G401 (cell line): Measurements from ENCODE around the gene CDC6. TPM values are rescaled to one million over a fixed set of nuclear protein-coding genes. Genes with fewer than 3 reads are reported as not detected.

Experiments
- DNase-seq: peaks from one replicate; pipeline ENCODE4 v3.0.0-alpha.2; 2015; ENCODE audit warnings: low spot score
- in situ Hi-C: cut with HindIII; loops from 2 replicates; pipeline ENCODE4 v1.10.0; 2016; ENCODE audit warnings: low sequenced_read_pairs, mixed read lengths
- total RNA-seq: library from RNA; depleted of rRNA; stranded (reverse); fragments of >200 nt; shearing (Covaris generic); gene quantifications from 2 replicates; pipeline ENCODE4 v1.2.3, GENCODE V29; 2014; rRNA removed

Gene CDC6, protein sequence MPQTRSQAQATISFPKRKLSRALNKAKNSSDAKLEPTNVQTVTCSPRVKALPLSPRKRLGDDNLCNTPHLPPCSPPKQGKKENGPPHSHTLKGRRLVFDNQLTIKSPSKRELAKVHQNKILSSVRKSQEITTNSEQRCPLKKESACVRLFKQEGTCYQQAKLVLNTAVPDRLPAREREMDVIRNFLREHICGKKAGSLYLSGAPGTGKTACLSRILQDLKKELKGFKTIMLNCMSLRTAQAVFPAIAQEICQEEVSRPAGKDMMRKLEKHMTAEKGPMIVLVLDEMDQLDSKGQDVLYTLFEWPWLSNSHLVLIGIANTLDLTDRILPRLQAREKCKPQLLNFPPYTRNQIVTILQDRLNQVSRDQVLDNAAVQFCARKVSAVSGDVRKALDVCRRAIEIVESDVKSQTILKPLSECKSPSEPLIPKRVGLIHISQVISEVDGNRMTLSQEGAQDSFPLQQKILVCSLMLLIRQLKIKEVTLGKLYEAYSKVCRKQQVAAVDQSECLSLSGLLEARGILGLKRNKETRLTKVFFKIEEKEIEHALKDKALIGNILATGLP
- 34.1 and 53.5 TPM in 2 replicates for total RNA-seq

DNA sequence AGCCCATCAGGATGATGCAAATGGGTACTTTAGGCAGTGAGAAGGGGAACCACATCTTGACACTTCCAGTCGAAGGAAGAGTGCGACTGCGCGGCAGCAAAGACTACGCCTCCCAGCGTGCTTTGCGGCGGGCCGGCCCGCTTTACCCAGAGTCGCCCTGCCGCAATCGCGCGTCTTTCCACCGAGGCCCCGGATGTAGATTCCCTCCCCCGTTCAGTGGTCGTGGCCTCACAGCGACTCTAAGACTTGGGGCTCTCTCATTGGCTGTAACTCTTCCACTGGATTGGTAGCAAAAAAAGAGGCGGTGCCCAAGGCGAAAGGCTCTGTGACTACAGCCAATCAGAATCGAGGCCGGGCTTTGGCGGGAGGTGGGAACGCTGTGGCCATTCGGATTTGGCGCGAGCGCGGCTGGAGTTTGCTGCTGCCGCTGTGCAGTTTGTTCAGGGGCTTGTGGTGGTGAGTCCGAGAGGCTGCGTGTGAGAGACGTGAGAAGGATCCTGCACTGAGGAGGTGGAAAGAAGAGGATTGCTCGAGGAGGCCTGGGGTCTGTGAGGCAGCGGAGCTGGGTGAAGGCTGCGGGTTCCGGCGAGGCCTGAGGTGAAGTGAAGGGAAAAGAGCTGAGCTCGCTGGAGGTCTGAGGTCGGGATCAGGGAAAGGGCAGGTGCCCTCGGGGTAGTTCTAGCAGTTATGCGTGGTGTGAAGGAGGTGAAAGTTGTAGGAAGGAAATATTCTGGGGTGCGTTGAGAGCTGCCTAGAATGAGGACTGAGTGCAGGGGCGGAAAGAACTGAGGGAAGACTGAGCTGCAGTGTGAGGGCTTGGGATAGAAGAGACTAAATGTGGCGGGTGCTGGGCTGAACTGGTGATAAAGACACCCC is at the start of gene CDC6:
CDC6 (plus strand) TSS at position 386 of the 876 bp plus-strand sequence. CDS start 1,542 bp downstream, outside the sequence.
- peak; percentile 100 for DNase-seq
- in situ Hi-C loops, result no loop called here

DNA sequence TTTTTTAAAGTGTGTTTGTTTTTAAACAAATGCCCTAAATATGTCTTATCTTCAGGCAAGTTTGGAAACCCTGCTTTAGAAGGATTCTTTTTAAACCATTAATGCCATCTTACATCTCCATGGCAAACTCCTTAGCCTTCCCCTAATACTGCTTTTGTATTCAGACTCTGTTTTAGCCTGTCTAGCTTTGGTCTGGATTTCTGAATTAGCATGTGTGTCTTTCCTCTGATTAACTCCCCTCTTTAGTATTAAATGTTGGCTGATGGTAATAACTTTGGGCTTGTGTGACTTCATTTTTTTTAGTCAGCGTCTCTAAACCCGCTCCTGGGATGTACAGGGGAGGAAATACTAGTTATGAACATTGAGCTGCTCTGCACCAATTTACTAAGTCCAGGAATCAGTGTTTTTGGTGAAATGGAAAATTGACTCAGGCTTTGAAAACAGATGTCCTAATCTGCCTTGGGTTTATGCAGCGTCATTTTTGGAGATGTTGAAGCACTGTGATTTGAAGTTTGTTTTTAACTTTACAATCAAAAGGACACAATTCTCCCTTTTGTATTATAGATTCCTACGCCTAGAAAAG is 46.3 kb upstream of the CDC6 start:
- in situ Hi-C loops, result no loop called here

DNA sequence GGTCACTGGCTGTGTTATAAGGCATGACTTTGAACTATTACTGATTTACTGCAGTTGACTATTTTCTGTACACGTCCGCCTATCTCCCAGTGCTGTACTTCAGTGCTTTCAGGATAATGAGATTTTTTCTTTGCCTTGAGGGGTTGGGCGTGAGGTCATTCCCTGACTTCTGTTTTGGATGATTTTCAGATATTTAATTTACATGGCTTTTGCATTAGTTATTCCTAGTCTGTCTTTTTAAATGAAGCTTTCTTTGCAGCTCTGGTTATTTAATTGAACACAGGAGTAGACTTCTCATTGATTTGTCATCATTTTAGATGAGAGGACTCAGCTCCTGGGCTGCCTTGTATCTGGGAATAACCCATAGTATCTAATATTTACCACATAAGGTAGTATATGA is 44.9 kb upstream of the CDC6 start:
- in situ Hi-C loops, result no loop called here
- no peak for DNase-seq

More for the DNA sequence above, 46.3 kb upstream of the CDC6 start:
- no peak for DNase-seq

DNA sequence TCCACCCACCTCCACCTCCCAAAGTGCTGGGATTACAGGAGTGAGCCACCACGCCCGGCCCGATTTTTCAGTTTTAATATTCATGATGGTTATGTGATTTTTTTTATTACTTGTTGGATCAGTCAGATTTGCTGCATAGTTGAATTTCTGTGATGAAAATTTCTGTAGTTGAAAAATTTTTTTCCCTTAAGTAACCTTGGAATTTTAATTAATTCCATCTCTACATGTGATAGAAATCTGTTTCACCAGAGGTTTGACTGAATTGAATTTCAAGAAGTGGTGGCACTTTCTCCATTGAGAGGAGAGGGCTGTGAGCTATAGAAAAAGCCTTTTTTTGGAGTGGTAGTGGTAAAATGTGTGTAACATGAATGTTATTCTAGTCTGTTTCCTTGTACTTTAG is 43.9 kb upstream of the CDC6 start:
- no peak for DNase-seq
- in situ Hi-C loops, result no loop called here

DNA sequence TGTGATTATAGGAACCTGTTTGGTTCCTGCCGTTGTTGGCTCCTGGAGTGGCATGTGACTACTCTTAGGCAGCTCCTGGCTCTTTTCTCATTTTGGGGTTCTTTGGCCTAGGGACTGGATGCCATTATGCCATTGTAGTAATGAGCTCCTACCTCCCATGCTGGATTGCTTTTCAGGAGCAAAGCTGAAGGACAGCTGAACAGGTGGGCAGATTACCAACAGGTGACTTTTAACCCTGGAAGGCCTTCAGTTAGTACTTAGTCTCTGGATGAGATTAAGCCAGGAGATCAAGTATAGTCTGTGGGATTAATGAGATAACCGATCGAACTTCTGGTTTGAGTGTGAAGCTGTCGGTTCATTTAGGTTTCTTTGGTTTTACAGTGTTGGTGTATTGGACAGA is 43.4 kb upstream of the CDC6 start:
- in situ Hi-C loops, result no loop called here
- no peak for DNase-seq

DNA sequence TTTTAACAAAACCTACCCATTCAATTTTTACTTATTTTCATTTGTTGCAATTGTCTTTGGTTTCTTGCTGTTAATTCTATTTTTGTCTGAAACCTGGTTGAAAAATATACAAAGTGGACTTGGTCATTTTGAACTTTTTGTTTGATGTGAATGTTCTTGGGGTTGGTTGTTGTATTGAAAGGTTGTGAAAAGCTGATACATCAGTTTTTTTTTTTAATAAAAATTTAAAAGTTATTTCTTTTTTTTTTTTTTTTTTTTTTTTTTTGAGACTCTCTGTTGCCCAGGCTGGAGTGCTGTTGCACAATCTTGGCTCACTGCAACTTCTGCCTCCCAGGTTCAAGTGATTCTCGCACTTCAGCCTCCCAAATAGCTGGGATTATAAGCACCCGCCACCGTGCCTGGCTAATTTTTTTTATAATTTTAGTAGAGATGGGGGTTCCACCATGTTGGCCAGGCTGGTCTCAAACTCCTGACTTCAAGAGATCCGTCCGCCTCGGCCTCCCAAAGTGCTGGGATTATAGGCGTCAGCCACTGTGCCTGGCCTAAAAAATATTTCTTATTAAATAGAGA is 39.7 kb upstream of the CDC6 start:
- in situ Hi-C loops, result no loop called here
- DNase-seq, result no peak

DNA sequence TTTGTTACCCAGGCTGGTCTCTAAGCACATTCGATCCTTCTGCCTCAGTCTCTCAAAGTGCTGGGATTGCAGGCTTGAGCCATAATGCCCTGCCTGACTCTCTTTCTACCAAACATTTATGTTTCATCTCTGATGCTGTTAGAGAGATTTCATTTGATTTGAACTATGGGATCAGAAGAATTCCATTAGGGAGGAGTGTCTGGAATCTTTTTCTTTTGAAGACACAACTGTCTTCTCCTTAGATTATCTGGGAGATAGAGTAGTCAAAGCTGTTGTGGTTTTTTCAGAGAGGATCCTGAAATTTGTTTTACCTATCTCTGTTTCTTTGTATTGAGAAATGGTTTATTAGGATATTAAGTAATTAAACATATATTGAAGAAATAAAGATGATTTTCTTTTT is 39.2 kb upstream of the CDC6 start:
- in situ Hi-C loops, result no loop called here
- DNase-seq, result no peak

DNA sequence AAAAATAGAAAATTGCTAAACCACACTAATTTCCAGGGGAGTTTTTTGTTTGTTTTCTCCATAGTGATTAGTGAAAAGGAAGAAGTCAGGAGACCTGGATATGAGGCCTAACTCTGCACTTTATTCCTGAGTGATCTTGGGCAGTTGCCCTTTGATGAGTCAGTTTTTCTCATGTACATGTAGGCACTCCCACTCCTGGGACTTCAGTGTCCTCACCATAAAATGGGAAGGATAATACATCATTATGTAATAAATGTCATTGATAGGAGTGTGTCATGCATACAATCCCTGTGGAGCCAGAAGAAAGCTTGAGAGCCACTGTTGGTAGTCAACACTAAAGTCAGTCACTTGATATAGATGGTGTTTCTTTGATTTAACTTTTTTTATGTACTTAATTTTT is 36.1 kb upstream of the CDC6 start:
- no peak for DNase-seq
- in situ Hi-C loops, result no loop called here

DNA sequence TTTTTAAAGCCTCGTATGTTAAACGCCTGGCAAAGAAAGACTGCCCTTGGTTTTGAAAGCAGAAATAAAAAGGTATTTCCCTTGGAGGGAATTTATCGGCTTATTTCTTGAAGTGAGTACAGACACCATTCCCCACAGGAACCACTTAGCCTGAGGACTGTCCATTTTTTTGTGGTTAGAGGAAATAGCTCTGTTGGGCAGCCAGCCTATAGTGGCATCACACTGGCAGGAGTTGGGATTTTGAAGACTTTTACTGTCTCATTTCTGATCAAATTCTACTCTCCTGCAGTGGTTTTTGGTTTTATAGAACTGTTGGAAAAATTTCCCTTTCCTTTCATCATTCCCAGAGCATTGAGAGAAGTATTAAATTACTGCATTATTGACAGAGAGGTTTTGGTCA is 34.1 kb upstream of the CDC6 start:
- in situ Hi-C loops, result no loop called here
- DNase-seq, result no peak

DNA sequence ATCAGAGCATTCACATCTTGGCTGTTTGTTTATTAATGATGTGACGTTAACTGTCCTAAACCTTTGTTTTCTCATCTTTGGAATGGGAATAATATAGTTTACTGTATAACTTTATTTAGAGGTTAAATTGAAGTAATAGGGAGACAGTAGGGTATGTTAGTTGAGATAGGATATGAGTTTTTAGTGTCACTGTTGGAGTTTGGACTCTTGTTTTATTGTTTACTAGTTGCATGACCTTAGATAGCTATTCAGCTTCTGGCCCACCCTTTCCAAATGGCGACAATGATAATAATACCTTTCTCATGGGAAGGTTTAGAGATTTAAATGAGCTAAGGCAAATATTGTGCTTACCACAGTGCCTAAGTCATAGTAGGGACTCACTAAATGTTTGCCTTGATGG is 28.2 kb upstream of the CDC6 start:
- DNase-seq, result no peak
- in situ Hi-C loops, result no loop called here

DNA sequence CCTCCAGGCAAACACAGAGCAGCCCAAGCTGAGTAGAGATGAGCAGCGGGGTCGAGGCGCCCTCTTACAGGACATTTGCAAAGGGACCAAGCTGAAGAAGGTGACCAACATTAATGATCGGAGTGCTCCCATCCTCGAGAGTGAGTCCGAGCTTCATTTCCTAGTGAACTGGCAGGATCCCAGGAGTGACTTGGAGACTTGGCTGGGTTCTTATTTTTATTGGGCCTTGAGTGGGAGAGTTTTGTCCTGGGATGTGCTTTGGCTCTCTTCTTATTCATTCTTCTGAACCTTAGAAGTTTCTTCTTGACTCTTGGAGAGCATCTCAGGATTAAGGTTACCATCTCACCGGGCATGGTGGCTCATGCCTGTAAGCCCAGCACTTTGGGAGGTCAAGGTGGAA is 27.2 kb upstream of the CDC6 start:
- no peak for DNase-seq
- in situ Hi-C loops, result no loop called here

DNA sequence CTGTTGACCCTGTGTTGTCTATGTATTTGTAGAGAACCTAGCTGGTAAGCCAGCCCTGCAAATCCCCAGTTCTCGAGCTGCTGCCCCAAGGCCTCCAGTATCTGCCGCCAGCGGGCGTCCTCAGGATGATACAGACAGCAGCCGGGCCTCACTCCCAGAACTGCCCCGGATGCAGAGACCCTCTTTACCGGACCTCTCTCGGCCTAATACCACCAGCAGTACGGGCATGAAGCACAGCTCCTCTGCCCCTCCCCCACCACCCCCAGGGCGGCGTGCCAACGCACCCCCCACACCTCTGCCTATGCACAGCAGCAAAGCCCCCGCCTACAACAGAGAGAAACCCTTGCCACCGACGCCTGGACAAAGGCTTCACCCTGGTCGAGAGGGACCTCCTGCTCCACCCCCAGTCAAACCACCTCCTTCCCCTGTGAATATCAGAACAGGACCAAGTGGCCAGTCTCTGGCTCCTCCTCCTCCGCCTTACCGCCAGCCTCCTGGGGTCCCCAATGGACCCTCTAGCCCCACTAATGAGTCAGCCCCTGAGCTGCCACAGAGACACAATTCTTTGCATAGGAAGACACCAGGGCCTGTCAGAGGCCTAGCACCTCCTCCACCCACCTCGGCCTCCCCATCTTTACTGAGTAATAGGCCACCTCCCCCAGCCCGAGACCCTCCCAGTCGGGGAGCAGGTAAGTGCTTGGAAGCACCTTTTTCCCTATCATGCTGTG is 23.1 kb upstream of the CDC6 start:
- no peak for DNase-seq
- in situ Hi-C loops, result no loop called here

DNA sequence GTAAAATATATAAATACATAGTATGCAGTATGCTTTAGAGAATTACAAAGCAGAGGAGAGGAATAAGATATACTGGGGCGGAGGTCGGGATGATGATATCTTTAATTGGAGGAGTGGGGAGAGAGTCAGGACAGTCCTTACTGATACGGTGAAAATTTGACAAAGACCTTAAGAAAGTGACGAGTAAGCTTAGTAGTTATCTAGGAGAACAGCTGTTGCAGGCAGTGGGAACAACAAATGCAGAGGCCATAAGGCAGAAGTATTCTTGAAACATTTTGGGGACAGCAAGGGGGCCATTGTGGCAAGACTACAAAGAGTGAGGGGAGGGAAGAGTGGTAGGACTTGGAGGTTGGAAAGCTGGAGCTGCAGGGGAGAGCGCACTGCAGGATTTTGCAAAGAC is 22.3 kb upstream of the CDC6 start:
- in situ Hi-C loops, result no loop called here

DNA sequence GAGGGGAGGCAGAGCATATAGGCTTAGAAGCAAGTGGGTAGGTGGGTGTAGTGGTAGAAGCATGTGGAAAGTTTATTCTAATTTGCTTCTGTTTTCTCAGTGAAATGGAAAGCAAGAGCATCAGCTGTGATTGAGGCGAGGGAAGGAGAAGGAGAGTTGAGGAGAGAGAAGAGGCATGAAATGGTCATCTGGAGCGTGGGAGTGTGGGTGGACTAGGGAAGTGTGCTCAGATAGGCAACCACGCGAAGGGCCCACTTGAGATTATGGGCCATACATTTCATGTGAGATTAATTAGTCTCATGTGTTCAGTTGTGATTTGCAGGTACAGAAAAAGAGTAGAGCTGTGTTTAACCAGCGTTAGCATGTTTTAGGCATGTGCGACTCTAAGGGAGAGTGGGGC is 20.8 kb upstream of the CDC6 start:
- in situ Hi-C loops, result no loop called here
- DNase-seq, result no peak

More for the DNA sequence above, 22.3 kb upstream of the CDC6 start:
- no peak for DNase-seq

DNA sequence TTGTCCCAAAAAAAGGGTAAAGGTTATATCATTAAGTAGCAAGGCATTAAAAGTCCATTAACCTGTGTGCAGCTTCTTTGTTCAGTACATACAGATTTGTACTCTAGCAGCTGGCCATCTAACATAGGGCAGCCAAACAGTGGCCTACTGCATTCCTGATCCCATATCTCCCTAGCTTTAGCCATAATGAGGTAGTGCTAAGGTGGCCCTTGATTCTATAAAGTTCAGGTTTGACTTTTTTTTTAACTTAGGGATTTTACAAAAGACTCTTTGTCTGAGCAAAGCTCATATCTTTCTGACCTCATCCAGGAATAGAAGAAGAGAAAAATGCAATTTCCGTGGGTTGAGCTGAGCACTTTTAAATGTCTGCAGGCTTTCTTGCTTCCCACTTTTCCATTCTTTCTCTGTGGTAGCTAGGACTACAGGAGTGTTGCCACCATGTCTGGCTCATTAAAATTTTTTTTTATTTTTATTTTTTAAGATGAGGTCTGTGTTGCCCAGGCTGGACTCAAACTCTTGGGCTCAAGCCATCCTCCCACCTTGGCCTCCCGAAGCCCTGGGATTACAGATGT is 19.5 kb upstream of the CDC6 start:
- in situ Hi-C loops, result no loop called here
- DNase-seq, result no peak

DNA sequence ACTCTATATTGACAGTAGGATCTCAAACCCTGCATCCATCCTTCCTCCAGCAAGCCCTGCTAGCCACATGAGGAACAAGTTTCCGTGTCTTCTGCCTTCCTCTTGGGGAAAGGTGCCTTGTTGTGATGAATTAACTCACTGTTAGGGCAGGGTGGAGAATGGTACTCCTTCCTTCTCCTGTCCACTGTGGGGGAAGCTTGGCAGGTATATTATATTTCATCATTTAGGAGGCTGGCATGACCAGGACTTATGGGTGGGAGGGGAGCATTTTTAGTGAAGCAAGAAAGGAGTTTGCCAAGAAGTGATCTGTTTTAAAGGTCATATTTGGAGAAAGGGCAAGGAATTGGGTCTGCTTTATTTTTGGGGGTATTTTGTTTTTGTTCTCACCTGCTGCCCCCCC is 9.3 kb upstream of the CDC6 start:
- no peak for DNase-seq
- in situ Hi-C loops, result no loop called here

DNA sequence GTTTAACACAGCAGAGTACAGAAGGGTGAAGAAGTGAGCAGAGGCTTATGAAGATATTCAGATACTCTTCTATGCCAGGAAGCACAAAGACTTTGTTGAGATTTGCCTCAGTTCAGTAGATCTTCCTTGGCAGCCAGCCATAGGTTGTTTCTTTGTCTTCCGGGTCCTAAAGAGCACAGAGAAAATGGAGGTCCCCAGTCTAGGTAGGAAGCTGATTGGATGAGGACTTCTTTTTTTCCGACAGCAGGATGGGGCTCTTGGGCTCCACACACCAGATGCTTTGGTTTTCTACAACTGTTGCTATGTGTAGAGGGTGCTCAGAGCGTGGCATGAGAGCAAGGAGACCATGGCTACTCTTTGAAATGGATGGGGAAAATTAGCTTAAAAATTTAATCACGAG is 8.3 kb upstream of the CDC6 start:
- DNase-seq, result no peak
- in situ Hi-C loops, result no loop called here

DNA sequence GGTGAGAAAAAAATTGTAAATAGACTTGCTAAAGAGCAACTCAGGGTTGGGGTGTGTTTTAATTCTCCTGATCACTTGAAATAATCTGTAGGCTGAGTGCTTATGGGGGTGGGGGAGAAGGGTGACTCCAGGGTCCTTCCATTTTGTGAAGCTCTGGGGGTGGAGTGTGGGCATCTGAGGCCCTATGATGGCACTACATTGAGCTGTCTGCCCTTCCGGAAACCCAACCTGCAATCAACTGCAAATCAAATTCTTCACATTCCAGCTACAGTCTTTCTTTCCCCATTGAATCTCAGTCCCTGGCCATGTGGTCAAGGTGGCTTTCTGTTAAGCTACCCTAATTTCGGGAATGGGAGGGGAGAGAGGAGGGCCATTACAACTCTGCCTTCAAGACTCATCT is 6.0 kb upstream of the CDC6 start:
- in situ Hi-C loops, result no loop called here
- DNase-seq, result no peak
